Inflammatory macrophage (primary cell): Measurements from ENCODE around the gene FSHB.
"Not testable (repeated sequence)": the region's sequence is repeated elsewhere in the genome, so short reads cannot be mapped to it uniquely, and the experiment has no call there.

Experiments used
- DNase-seq, 2 donors: peaks; one replicate each; pipeline ENCODE4 v3.0.0-alpha.2; 2020 to 2022

FSHB gene

DNA sequence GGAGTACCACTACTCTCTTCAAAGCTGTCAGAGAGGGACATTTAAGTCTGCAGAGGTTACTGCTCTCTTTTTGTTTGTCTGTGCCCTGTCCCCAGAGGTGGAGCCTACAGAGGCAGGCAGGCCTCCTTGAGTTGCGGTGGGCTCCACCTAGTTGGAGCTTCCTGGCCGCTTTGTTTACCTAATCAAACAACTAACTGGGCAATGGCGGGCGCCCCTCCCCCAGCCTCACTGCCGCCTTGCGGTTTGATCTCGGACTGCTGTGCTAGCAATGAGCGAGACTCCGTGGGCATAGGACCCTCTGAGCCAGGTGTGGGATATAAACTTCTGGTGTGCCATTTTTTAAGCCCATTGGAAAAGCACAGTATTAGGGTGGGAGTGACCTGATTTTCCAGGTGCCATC is 37.8 kb downstream of the FSHB start:
- not testable (repeated sequence) for DNase-seq

- no peak for DNase-seq
These were observed 39.9 kb downstream of the FSHB start for GRCh38 chr11:30270671-30271070.

DNA sequence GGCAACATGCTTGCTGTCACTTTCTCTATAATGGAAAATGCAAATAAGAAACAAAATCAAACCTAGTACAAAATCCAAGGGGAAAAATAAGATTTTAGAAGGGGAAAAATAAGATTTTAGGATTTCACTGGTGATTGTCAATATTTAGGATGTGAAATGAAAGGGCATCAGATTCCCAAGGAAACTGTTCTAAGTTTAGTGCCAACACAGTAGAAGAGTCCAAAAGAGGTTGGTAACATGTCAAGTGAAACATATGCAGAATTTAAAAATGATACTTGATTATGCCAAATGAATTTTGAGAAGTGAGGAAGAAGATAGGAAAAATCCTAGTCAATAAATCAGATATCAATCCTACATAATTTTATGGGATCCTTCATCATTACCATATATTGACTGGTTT is 46.4 kb downstream of the FSHB start:
- DNase-seq = no peak

DNA sequence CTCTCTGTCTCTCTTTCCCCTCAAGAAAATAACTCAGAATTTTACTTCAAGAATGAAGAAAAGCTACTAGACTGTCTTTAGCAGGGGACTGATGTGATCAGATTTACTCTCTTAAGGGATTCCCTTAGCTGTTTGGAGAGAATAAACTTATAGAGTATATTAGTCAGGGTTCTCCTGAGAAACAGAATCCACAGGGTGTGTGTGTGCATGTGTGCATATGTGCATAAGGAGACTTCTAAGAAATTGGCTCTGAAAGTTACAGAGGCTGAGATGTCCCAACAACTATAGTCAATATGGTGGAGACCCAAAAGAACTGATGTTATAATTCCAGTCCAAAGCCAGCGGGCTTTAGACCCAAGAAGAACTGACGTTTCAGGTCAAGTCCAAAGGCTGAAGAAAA is 49.0 kb downstream of the FSHB start:
- no peak for DNase-seq

- no peak for DNase-seq
These were observed 50.9 kb downstream of the FSHB start for GRCh38 chr11:30281476-30282288.

- DNase-seq = no peak
These were observed 51.4 kb downstream of the FSHB start for GRCh38 chr11:30282289-30282631.
